NCI-H446 (cell line): ENCODE measurements around the gene MYL11.
A peak's percentile ranks its signal among the peaks of the same experiment; 100 is the strongest.
"Not testable (repeated sequence)": the region's sequence is repeated elsewhere in the genome, so short reads cannot be mapped to it uniquely, and the experiment has no call there.

Experiments
- DNase-seq, 2 experiments: peaks; one replicate each; lab custom pipeline; 2025; lab: John Stamatoyannopoulos, UW

MYL11 gene, protein sequence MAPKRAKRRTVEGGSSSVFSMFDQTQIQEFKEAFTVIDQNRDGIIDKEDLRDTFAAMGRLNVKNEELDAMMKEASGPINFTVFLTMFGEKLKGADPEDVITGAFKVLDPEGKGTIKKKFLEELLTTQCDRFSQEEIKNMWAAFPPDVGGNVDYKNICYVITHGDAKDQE

DNA sequence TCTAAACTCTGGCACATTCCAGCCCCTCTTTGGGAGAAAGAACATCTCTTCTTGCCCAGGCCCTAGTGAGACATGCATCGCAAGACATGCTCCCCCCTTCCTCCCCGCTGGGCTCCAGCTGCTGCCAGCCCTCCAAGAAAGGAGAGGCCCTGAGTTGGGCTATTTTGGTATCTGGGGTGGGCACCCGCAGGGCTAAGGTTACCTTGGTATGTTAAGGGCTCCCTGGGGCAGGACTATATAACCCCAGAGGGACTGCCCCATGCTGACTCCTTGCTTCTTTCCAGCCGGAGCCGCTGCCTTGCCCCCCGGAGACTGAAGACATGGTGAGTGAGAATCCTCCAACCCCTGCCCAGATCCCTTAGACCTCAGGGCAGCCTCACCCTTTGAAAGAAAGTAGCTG, at the start of gene MYL11:
TSS of gene MYL11 (plus strand) at position 265 of the 400 bp plus-strand sequence. CDS start at position 321, 56 bp downstream.
- DNase-seq: no peak

DNA sequence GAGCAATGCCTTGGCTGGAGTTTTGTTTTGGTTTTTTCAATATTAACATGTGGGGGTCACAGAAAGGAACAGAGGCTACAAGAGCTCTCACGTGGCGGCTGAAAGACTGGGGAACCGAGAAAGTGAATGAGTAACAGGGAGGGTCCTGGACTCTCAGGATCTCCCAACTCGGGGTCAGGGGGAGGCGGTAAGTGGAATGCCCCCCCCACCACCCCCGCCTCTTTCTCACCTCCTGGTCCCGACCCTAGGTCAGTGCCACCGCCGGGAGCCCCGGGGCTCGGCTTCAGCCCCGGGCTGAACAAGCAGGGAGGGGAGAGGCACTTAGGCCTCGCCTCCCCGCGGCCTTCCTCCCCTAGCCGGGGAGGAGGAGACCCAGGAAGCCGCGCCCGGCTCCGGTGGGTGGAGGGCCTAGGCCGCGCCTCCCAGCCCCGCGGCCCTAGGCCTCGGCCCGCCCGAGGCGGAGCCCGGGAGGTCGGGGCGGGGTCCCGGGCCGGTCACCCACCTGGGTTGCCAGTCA, 40.1 kb upstream of the MYL11 start:
- peak; percentile 60 to 80 for DNase-seq

DNA sequence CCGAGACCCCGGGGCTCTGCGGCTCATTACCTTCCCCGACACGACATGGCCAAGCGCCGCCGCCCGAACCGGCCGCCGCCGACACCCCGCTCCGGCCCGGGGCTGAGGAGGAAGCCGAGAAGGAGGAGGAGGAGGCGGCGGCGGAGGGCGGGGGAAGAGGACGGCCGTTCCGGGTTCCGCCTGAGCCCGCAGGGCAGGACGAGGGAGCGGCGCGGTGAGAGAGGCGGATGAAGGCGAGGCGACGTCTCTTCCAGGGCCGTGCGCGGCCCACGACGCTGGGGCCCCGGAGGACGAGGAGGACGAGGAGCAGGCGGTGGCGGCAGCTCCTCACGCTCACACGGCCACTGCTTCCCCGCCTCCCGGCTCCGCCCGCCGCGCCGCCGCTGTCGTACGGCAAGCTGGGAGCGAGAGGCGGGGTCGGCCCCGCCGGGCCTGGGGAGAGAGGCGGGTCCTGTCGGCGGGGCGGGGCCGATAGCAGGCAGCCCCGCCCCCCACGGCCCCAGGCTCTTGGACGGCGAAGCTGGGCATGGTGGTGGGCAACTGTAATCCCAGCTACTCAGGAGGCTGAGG, 39.5 kb upstream of the MYL11 start:
- DNase-seq: peak; percentile 29 to 84

DNA sequence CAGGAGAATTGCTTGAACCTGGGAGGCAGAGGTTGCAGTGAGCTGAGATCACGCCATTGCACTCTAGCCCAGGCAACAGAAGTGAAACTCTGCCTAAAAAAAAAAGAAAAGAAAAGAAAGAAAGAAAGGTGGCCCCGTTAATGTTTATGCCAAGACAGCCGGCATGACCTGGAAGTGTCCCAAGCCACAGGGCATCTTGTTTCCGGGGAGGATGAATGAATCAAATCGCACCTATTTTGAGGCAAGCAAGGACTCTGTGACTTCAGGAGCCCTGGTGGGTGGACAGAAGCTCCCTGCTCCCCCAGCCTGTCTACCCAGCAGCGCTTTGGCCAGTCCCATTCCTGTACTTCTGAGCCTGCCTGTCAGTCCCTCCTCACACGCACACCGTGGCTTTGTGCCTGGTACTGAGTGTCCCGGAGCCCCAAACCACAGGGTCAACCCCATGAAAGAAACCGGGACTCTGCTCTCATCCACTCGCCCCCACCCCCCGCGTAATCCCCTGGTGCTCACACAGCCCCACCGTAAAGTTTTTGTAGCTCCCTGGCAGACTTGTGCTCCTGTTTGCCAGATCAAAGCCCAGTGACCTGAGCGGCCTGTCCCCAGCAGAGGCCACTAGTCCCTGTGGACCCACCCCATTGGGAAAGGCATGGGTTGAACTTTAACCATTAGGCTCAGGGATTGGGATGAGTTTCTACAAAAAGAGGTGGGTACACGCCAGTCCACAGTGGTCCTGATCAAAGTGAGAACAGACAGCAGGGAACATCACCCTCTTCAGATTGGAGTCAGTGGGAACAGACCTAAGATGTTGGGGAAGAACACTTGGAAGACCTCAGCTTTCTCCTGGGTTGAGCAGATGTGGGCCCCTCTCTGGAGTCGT, 38.8 kb upstream of the MYL11 start:
- peak in 1 of 2 experiments; percentile 44 for DNase-seq

DNA sequence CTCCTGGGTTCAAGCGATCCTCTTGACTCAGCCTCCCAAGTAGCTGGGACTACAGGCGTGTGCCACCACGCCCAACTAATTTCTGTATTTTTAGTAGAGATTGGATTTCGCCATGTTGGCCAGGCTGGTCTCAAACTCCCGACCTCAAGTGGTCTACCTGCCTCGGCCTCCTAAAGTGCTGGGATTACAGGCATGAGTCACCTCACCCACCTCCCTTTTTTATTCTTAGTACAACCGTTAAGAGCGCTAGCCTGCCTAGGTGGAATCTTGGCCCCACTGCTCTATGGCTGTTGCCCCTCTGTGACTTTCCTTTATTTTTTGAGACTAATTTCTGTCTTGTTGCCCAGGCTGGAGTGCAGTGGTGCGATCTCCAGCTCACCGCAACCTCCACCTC, 36.6 kb upstream of the MYL11 start:
- not testable (repeated sequence) for DNase-seq

DNA sequence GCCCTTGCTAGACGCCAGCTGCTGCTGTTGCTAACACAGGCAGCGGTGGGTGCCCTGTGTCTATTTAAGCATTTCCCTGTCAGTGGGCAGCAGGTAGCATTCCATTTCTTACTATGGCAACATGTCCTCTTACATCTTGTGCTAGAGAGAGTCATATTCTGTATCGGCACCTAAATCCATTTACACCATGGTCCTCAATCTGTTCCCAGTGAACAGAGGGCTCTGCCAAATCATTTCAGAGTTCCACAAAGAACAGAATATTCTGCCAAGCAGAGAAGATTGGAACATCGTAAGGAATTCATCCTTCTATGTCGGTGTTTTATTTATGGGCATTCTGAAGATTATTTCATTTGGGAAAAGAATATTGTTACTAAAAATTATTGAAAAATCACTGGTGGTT, 35.9 kb upstream of the MYL11 start:
- DNase-seq: not testable (repeated sequence)

DNA sequence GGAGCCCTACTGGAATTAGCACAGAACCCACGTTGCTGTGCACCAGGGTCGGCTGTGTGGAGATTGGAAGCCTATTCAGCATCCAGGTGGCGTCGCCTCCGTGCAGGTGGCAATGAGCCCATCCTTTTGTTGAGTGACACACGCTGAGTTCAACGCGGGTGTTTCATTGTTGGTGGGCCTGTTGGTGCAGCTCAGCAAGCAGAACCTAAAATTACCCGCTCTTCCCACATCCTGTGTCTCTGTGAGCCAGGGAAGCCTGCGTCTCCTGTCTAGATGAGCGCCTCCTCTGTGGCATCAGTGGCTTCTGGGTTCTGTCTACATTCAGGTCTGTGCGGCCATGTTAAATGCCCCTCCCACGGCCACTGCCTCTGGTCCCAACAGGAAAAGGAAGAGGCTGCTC, 34.0 kb upstream of the MYL11 start:
- DNase-seq: no peak

DNA sequence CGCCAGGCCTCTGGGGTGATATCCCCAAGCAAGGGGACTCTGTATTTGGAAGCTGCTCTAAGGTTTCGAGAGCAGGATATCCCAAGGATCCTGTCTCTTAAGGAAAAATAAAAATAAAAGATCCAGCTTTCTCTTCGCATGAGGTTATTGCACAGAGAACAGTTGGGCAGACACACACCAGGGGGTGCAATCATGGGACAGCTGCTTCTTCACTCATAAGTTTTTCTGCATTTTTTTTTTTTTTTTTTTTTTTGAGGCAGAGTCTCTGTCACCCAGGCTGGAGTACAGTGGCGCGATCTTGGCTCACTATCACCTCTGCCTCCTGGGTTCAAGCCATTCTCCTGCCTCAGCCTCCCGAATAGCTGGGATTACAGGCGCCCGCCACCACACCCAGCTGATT, 32.6 kb upstream of the MYL11 start:
- not testable (repeated sequence) for DNase-seq

DNA sequence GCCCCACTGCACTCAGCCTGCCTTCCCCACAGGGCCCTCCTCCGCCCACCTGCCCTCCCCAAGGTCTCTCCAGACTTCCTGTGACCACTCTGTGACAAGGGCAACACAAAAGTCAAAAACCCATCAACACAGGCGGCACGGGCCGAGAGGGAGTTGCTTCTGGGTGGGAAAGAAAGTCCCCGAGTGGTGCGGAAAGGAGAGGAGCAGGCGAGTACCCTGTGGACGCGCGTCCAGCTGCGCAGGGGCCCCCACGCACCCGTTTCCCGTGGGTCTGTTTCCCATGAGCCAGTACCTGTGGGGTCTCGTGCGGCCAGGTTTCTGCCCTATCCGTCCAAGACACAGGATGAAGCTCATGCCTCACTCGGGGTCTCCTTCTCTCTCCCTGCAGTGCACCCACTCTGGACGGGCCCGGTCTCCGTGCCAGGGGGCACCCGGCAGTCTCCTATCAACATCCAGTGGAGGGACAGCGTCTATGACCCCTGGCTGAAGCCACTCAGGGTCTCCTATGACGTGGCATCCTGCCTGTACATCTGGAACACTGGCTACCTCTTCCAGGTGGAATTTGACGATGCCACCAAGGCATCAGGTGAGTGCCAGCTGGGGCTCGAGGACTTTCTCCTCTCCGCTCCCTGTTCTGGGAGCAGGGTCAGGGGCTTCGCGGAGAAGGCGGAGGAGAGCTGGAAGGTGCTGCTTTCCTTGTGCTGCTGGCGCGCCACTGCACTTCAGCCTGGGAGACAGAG, 31.7 kb upstream of the MYL11 start:
- DNase-seq: no peak

DNA sequence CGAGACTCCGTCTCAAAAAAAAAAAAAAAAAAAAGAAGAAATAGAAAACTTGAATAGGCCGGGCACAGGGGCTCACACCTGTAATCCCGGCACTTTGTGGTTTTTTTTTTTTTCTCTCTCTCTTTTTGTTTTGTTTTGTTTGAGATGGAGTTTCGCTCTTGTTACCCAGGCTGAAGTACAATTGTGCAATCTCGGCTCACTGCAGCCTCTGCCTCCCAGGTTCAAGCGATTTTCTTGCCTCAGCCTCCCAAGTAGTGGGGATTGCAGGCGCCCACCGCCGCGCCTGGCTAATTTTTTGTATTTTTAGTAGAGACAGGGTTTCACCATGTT, 31.1 kb upstream of the MYL11 start:
- not testable (repeated sequence) for DNase-seq

DNA sequence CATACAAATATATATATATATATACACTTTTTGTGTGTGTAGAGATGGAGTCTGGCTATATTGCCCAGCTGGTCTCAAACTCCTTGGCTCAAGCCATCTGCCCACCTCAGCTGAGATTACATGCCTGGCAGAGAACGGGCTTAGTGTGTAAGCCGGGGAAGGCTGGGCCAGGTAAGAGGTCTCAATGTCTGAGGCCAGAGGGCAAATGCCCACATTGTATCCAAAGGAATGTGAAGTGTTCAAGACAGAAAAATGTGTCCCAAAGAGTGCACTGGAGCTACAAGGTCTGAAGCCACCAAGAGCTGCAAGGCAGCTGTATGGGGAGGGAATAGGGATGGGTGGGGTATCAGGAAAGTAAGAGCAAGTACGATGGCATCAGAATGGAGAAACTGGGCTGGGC, 28.3 kb upstream of the MYL11 start:
- no peak for DNase-seq

DNA sequence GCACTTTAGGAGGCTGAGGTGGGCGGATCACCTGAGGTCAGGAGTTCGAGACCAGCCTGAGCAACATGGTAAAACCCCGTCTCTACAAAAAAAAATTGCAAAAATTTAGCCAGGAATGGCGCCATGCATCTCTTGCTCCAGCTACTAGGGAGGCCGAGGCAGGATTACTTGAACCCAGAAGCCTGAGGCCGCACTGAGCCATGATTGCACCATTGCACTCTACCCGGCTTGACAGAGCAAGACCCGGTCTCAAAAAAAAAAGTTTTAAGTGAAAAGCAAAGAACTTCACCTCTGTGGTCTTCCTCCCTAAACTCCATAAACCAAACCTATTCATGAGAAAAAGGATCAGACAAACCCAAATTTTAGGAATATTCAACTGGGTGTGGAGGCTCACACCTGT, 26.5 kb upstream of the MYL11 start:
- no peak for DNase-seq

DNA sequence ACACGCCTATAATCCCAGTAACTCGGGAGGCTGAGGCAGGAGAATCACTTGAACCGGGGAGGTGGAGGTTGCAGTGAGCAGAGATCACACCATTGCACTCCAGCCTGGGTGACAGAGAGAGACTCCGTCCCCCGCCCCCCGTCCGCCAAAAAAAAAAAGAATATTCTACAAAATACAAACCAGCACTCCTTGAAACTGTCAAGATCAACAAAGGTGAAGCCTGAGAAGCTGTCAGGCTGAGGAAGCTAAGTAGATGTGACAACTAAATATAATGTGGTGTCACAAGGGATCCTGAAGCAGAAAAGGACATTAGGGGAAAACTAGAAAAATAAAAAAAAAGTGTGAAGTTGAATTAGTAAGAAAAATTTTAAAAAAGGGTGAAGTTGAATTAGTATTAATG, 25.7 kb upstream of the MYL11 start:
- DNase-seq: no peak

DNA sequence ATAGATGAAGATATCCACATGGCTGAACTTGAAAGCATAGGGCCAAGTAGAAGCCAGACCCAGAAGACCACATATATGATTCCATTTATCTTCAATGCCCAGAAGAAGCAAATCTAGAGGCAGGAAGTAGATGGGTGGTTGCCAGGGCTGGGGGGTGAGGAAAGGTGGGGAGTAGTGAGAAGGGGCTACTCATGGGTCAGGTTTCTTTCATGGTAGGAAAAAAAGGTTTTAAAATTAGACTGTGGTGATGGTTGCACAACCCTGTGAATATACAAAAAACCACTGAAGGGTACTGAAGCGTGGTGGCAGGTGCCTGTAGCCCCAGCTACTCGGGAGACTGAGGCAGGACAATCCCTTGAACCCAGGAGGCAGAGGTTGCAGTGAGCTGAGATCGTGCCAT, 24.9 kb upstream of the MYL11 start:
- DNase-seq: no peak

DNA sequence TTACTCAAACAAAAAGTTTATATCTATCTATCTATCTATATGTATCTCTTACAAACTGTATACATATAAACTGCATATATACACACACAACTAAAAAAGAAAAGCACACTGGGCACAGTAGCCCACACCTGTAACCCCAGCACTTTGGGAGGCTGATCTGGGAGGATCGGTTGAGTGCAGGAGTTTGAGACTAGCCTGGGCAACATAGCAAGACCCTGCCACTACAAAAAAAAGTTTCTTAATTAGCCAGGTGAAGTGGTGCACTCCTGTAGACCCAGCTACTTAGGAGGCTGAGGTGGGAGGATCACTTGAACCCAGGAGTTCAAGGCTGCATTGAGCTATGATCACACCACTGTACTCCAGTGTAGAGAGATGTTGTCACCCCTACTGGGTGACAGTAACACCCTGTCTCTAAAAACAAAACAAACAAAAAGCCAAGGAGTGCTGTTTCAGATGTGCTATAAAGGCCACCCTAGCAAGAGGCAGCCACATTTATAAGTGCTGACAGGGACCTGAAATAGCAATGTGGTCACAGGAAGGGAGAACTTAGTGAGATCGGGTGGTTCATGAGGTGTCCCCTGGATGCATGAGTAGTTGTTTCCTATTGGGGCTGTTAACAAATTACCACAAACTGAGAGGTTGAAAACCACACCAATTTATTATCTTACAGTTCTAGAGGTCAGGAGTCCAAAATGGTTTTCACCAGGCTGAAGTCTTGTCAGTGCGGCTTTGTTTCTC, 24.3 kb upstream of the MYL11 start:
- no peak for DNase-seq

DNA sequence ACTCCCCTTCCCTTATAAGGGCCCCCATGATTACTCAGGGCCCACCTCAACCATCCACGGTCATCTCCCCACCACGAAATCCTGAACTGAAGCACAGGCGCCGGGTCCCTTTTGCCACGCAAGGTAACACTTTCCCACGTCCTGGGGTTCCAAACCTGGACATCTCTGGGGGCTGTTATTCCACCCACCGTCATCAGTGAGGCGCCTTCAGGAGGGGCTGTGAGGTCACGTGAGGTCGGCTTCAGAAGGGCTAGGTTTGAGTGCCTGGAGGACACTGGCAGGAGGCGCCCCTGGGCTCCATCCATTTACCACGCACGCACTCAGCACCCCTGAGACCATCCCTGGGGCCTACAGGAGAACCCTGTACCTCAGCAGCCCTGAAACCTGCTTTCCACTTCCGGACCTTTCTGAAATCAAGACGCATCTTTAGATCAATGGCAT, 23.6 kb upstream of the MYL11 start:
- no peak for DNase-seq

DNA sequence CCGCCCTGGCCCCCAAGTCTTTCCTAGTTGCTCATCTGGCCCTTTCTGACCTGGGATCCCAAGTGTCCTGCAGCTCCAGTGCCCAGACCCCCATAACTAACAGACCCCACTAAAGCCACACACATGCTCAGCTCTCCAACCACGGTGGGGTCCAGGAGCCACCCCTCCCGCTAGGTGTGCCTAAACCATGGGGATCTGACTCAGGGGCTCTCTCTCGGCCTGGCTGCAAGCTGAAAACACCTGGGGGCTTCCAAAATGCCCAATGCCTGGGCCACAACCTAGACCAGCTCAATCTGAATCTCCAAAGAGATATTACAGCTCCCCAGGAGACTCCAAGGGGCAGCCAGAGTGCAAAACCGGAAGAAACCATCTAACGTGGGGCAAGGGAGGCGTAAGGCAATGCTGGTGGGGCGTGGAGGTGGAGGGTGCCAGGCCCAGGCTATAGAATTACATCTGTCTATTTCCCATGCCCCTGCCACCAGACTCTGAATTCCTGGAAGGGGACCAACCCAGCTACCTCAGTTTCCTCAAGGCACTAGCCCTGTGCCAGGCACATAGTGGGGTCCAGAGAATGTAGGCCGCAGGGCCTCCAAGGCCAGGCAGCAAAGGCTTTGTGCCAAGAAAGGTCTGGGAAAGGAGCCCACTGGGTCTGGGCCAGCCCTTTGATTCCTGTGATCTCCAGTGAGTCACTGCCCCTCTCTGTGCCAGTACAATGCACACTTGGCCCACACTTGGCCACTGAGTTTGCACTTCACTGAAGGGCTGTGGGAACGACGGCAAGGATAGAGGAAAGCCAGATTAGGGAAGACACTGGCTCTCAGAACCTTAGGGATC, 22.8 kb upstream of the MYL11 start:
- peak; percentile 75 to 92 for DNase-seq

DNA sequence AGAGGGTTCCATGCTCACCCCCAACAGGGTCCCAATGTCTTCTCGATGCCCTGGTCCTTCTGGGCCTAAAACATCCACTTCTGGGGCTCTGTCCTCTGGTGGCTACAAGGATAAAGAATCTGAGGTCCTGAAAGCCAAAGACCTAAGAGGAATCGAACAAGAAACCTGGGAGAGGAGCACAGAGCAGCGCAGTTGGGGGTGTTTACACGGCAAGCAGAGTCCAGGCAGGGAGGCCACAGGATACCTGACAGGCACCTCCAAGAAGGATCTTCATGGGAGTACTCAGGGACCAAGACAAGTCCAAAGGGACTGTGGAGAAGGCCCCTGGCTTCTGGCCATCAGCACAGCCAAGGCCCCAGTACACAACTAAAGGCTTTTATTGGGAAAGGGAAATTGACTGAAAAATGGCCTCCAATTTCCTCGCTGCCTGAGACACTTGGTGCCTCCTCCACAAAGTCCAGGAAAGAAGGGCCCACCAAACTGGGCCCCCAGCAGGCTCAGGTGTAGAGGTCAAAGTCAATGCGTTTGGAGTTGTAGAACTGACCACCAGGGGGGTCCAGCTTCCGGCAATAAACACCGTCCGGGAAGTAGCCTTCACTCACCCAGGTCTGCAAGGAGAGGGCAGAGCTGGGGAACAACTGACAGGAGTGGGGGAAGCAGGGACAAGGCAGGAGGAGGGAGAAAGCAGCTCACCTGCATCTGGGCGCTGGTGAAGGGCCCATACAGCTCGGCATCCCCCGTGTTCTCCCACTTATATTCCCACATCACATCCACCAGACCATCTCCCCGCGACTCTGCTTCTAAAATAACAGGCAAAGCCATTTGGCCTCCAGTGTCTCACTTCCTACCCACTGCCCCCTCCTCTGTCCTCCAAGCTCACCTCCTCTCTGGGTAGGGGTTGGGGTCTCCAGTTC, 21.9 kb upstream of the MYL11 start:
- DNase-seq: no peak

DNA sequence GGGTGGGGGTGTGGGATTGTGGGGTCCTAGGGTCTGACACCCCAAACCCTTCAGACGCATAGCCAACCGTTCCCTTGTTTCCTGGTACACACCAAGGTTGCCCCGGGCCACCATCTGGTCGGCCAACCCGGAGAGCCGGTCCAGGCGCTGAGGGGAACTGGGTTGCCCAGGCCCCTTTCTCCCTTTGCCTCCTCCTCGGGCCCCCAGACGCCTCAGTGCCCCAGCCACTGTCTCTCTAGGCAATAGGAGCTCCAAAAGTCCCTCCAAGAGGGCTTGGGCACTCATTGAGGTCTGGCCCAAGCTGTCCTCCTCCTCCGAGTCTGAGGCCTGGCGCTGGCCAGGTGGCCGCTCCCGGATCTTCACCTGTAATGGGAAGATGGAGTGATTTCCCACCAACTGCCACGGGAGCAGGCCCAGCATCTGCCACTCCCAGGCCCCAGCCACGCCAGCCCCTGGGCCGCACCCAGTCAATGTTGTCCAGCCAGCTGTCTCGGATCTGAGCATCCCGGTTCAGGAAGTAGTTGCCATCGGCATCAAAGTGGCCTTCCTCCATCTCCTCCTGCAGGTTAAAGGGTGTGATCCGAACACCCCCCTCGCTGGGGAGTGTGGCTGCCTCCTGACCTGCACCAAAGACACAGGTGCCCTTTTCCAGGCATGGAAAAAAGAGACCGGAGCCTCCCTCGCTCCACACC, 21.0 kb upstream of the MYL11 start:
- no peak for DNase-seq
